Measurements from ENCODE around the gene EIF3C.
"Not testable (repeated sequence)": the region's sequence is repeated elsewhere in the genome, so short reads cannot be mapped to it uniquely, and the experiment has no call there.

GRCh38 chr16:28711220-28712083 is at the start of gene EIF3C:
- not testable (repeated sequence) for TF ChIP-seq JUND (IDR thresholded peaks at IDR 0.05); REST (IDR thresholded peaks at IDR 0.05); ATF3 (IDR thresholded peaks at IDR 0.05); MAX (IDR thresholded peaks at IDR 0.05); RAD21 (IDR thresholded peaks at IDR 0.05); CTCF (IDR thresholded peaks at IDR 0.05; ENCODE audit: low read depth, low read length, missing input control); SP1 (IDR thresholded peaks at IDR 0.05); TAF1 (conservative IDR thresholded peaks at IDR 0.05)

Measured in liver (tissue), 3 donors.